ENCODE measurements around the gene PLCB1. TPM values are rescaled to one million over a fixed set of nuclear protein-coding genes. Genes with fewer than 3 reads are reported as not detected.
"Not testable (repeated sequence)": the region's sequence is repeated elsewhere in the genome, so short reads cannot be mapped to it uniquely, and the experiment has no call there.

The PLCB1 gene
- polyA plus RNA-seq, 1 experiment, result 13.5 TPM

DNA sequence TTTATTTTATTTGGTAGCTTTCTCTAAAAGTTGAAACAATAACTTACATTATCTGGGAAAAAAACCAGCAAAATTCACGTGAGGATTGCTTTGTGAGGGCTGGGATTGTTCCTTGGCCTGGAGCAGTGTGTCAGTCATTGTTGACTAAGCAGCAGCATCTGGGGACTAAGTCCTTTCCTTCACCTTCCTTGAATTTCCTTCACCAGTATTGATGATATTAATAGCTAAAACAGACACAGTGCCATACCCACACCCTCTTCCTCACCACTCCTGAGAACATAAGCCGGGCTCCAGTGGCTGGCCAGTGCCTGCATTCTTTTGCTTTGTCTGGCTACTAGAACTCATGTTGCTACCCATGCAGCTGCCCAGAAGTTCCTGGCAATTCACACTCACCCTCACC, 23.7 kb downstream of the PLCB1 start:
- DNase-seq (ENCODE audit: low read depth), result no peak
- CTCF ChIA-PET, result no interaction called here
- H3K36me3 ChIP-seq (ENCODE audit: control insufficient read depth, insufficient read depth, low read length), result no peaks in the 10 kb centered on the region
- no peak for TF ChIP-seq CTCF (IDR thresholded peaks at IDR 0.05; ENCODE audit: insufficient read depth, low read depth, low read length)
- H3K27me3 ChIP-seq (ENCODE audit: control insufficient read depth, insufficient read depth, low read length), result no peaks in the 10 kb centered on the region
- no peak overlapping the region for H3K4me3 ChIP-seq (ENCODE audit: low read depth, low read length)
- POLR2A ChIA-PET, result no interaction called here

DNA sequence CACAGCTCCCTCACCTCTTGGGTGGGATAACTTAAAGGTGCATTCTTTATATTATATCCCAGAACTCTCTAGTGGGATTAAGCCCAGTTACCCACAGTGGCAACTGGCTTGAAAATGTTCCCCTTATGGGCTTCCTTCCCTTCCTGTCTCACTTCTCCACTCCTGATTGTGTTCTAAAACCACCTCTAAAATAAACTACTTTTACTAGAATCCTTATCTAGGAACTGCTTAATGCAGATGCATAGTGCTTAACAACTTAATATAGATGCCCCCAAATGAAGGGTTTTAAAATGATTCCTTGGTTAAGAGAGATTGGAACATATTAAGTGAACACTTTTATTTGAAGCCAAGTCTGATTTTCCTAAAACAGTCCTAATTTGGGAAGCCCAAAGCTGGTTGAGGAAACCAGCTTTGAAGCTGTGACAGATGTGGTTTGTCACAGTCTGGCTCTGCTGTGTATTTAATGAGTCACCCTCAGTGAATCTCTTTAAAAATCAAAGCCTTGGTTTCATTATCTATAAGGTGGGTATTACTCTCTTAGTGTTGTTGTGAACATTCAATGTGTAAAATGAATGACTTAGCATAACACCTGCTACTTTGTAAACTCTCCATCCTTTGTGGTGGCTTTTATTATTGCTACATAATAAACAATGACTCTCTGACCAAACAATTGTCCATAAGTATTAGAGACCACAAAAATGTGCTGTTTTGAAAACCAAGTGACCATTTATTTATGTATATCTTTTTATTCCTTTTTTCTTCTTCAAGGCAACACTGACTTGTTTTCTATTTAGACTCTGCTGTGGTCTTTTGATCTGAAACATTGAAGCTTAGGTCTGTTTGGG, 24.4 kb downstream of the PLCB1 start:
- Histone ChIP-seq H3K36me3 (ENCODE audit: control insufficient read depth, insufficient read depth, low read length) (no peaks in the 10 kb centered on the region), H3K27me3 (ENCODE audit: control insufficient read depth, insufficient read depth, low read length) (no peaks in the 10 kb centered on the region), H3K4me3 (ENCODE audit: low read depth, low read length) (no peak overlapping the region)
- ChIA-PET CTCF (no interaction called here), POLR2A (no interaction called here)
- TF ChIP-seq CTCF (IDR thresholded peaks at IDR 0.05; ENCODE audit: insufficient read depth, low read depth, low read length), result no peak
- no peak for DNase-seq (ENCODE audit: low read depth)

GRCh38 chr20:8159217-8159616, 27.2 kb downstream of the PLCB1 start:
- POLR2A ChIA-PET; DNase-seq (ENCODE audit: low read depth); H3K36me3 ChIP-seq (ENCODE audit: control insufficient read depth, insufficient read depth, low read length); H3K4me3 ChIP-seq (ENCODE audit: low read depth, low read length); H3K27me3 ChIP-seq (ENCODE audit: control insufficient read depth, insufficient read depth, low read length); CTCF ChIA-PET: not testable (repeated sequence)

- CTCF ChIA-PET, result interaction anchor here (0.9 kb wide), 1 partner anchor 30 kb away, joined by 3 read pairs; no protein-coding TSS in a partner anchor
- Histone ChIP-seq H3K27me3 (ENCODE audit: control insufficient read depth, insufficient read depth, low read length) (no peaks in the 10 kb centered on the region), H3K36me3 (ENCODE audit: control insufficient read depth, insufficient read depth, low read length) (no peaks in the 10 kb centered on the region), H3K4me3 (ENCODE audit: low read depth, low read length) (no peak overlapping the region)
- POLR2A ChIA-PET, result interaction anchor here (0.6 kb wide), 1 partner anchor 510 kb away, joined by 8 read pairs; no protein-coding TSS in a partner anchor
- TF ChIP-seq CTCF (IDR thresholded peaks at IDR 0.05; ENCODE audit: insufficient read depth, low read depth, low read length), result no peak
- DNase-seq (ENCODE audit: low read depth), result no peak
Measured at GRCh38 chr20:8161264-8162071, 29.4 kb downstream of the PLCB1 start.

DNA sequence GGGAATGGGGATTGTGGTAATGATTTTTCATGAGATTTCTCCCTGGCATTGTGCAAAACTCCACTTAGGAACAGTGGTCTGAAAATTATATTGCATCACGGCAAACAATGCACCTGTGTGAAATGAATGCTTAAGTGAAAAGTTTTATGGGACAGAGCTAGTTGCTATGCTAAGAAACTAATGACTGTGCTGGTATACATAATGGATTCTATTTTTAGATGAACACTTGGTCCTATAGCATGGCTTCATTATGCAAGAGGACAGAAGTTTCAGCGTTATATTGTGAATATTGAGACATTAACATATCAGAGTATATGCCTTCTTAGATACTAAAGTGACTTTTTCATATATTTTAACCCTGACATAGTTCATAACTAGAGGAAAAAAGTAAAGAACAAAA, 30.5 kb downstream of the PLCB1 start:
- no peak for TF ChIP-seq CTCF (IDR thresholded peaks at IDR 0.05; ENCODE audit: insufficient read depth, low read depth, low read length)
- Histone ChIP-seq H3K4me3 (ENCODE audit: low read depth, low read length) (no peak overlapping the region), H3K27me3 (ENCODE audit: control insufficient read depth, insufficient read depth, low read length) (no peaks in the 10 kb centered on the region), H3K36me3 (ENCODE audit: control insufficient read depth, insufficient read depth, low read length) (no peaks in the 10 kb centered on the region)
- CTCF ChIA-PET, result interaction anchor here (0.6 kb wide), 1 partner anchor 21 kb away, joined by 3 read pairs; no protein-coding TSS in a partner anchor
- no peak for DNase-seq (ENCODE audit: low read depth)
- POLR2A ChIA-PET, result no interaction called here

Measured in BJ (cell line).